Fibroblast of villous mesenchyme (primary cell): ENCODE data around the gene ABHD17A. TPM values are rescaled to one million over a fixed set of nuclear protein-coding genes. Genes with fewer than 3 reads are reported as not detected.

Experiments
- DNase-seq: peaks from one replicate; pipeline ENCODE4 v3.0.0-alpha.2; 2010; ENCODE audit warnings: low read depth
- H3K4me3 ChIP-seq: 2 replicates; pipeline ENCODE4 v1.5.1; 2011; ENCODE audit warnings: low read depth, mild to moderate bottlenecking, low read length
- total RNA-seq: library from RNA; depleted of rRNA; stranded (reverse); fragments of >200 nt; gene quantifications from 2 replicates; pipeline ENCODE4 v1.2.3, GENCODE V29; 2012
- TF ChIP-seq, protein P1 (sequence below): IDR thresholded peaks from 2 replicates; pipeline ENCODE4 v1.5.1; 2012; ENCODE audit warnings: low read depth, mild to moderate bottlenecking, low read length; ENCODE audit not compliant: insufficient read depth

The ABHD17A gene
- total RNA-seq, 1 donor: 45.8 TPM

GRCh38 chr19:1829958-1830357, 55.3 kb downstream of the ABHD17A start:
- H3K4me3 ChIP-seq: no peak overlapping the region
- TF ChIP-seq, protein P1, sequence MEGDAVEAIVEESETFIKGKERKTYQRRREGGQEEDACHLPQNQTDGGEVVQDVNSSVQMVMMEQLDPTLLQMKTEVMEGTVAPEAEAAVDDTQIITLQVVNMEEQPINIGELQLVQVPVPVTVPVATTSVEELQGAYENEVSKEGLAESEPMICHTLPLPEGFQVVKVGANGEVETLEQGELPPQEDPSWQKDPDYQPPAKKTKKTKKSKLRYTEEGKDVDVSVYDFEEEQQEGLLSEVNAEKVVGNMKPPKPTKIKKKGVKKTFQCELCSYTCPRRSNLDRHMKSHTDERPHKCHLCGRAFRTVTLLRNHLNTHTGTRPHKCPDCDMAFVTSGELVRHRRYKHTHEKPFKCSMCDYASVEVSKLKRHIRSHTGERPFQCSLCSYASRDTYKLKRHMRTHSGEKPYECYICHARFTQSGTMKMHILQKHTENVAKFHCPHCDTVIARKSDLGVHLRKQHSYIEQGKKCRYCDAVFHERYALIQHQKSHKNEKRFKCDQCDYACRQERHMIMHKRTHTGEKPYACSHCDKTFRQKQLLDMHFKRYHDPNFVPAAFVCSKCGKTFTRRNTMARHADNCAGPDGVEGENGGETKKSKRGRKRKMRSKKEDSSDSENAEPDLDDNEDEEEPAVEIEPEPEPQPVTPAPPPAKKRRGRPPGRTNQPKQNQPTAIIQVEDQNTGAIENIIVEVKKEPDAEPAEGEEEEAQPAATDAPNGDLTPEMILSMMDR: no peak
- no peak for DNase-seq

DNA sequence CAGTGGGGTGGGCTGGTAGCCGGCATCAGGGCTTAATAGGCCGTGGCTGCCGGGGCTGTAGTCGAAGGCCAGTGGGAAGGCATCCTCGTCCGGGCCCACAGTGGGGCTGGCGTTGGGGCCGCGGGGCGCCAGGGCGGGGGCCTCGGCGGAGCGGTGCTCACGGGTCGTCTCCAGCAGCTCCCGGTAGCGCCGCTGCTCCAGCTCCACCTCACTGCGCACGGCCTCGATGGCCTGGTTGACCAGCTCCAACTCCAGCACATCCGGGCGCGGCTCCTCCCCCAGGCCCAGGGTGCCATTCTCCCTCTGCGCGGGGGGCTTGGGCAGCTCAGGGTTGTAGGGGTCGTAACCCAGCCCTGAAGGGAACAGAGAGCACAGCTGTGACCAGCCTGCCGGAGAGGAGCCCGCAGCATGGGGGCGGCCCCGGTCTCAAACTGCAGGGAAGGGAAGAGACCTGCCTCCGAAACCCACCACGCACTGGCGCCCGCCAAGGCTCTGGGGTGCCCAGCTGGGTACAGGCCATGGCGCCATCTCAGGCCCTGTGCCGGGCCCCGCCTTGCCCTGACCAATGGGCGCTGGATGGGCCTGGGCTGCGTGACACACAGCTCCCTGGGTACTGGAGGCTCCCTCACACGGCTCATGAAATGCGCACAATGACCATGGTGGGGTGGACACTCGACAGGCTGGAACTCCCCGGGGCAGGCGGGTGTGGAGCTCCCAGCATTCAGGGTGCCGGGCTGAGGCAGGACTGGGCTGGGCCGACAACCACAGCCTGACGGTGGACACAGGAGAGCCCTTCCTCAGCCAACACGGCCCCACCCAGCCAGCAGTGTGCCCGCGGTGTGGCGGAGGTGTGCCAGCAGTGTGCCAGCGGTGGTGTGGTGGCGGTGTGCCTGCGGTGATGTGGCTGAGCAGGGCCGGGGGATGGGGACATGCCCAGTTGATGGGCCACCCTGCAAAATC, 56.7 kb downstream of the ABHD17A start:
- DNase-seq: no peak
- no peak overlapping the region for H3K4me3 ChIP-seq
- TF ChIP-seq, protein P1: no peak

- TF ChIP-seq, protein P1: no peak
- no peak for DNase-seq
- H3K4me3 ChIP-seq: no peak overlapping the region
These were observed 57.6 kb downstream of the ABHD17A start for GRCh38 chr19:1827566-1828278.

Other genes starting within 250 kb of the ABHD17A start
- 57.0 and 66.7 TPM in 2 replicates for gene TCF3, start 232.9 kb downstream of the ABHD17A start, total RNA-seq
- gene ONECUT3, start 132.0 kb downstream of the ABHD17A start, total RNA-seq: not detected in 2 replicates
- gene ATP8B3, start 73.2 kb downstream of the ABHD17A start, total RNA-seq: 0.86 and 1.6 TPM in 2 replicates
- gene REXO1, start 37.0 kb downstream of the ABHD17A start, total RNA-seq: 11.2 and 15.8 TPM in 2 replicates
- gene KLF16, start 21.9 kb downstream of the ABHD17A start, total RNA-seq: 10.4 and 16.8 TPM in 2 replicates
- 3.9 and 4.5 TPM in 2 replicates for gene ADAT3, start 19.9 kb upstream of the ABHD17A start, total RNA-seq
- gene SCAMP4, start 19.9 kb upstream of the ABHD17A start, total RNA-seq: 40.6 and 49.2 TPM in 2 replicates
- gene CSNK1G2, start 55.7 kb upstream of the ABHD17A start, total RNA-seq: 69.5 and 74.1 TPM in 2 replicates
- 46.6 and 51.5 TPM in 2 replicates for gene BTBD2, start 130.2 kb upstream of the ABHD17A start, total RNA-seq
- gene MKNK2, start 165.7 kb upstream of the ABHD17A start, total RNA-seq: 59.2 and 80.9 TPM in 2 replicates
- 31.2 and 36.7 TPM in 2 replicates for gene MOB3A, start 210.8 kb upstream of the ABHD17A start, total RNA-seq
- gene IZUMO4, start 211.4 kb upstream of the ABHD17A start, total RNA-seq: 1.3 TPM in 2 replicates